ENCODE measurements around the gene LMX1B. TPM values are rescaled to one million over a fixed set of nuclear protein-coding genes. Genes with fewer than 3 reads are reported as not detected.

LMX1B gene
- total and polyA plus RNA-seq, 2 of the 4 experiments (the other 2 are of a cell fraction), result not detected

GRCh38 chr9:126564128-126564527 is 49.6 kb upstream of the LMX1B start:
- H3K14ac ChIP-seq (replicated peaks; ENCODE audit: low read depth, low read length), result no peak overlapping the region
- no peak overlapping the region for H3K18ac ChIP-seq (ENCODE audit: low read depth, low read length)
- H3K79me1 ChIP-seq (ENCODE audit: low read depth in 1 of 2, low read length in 2 of 2), result no peaks in the 10 kb centered on the region
- no peak overlapping the region for H3K4me2 ChIP-seq (ENCODE audit: low read depth, low read length)
- no peak overlapping the region for H2AFZ ChIP-seq (replicated peaks; ENCODE audit: low read length, poor library complexity)
- no peak overlapping the region for H3K23ac ChIP-seq (ENCODE audit: low read depth, low read length)
- no peak overlapping the region for H3K27ac ChIP-seq (ENCODE audit: insufficient read depth, low read length)
- H3K9me3 ChIP-seq (ENCODE audit: control insufficient read depth, insufficient read depth, low read length), result no peaks in the 10 kb centered on the region
- H4K8ac ChIP-seq (ENCODE audit: low read depth in 2 of 2, low read length in 2 of 2), result no peak overlapping the region
- DNase-seq (no peak), ATAC-seq (ENCODE audit: low read depth) (no peak)
- no TSS peak for BruUV-seq (replicated peaks)
- no peak overlapping the region for H2AK5ac ChIP-seq (ENCODE audit: low read depth, low read length)
- H3K9me1 ChIP-seq (ENCODE audit: insufficient read depth, low read length), result no peaks in the 10 kb centered on the region
- no peaks in the 10 kb centered on the region for H3K36me3 ChIP-seq (ENCODE audit: control insufficient read depth, insufficient read depth, low read length)
- intact Hi-C loops (cut with micrococcal nuclease) (no loop called here), dilution Hi-C loops (cut with HindIII; ENCODE audit: low sequenced_read_pairs, unreplicated experiment) (no loop called here), in situ Hi-C loops (cut with MboI; ENCODE audit: low sequenced_read_pairs) (no loop called here)
- no peak overlapping the region for H2BK20ac ChIP-seq (ENCODE audit: low read depth, low read length)
- no peak overlapping the region for H2BK15ac ChIP-seq (ENCODE audit: low read depth, low read length)
- ChIA-PET CTCF (no interaction called here), POLR2A (ENCODE audit: unreplicated experiment) (no interaction called here)
- H2BK120ac ChIP-seq (ENCODE audit: low read depth, low read length), result no peak overlapping the region
- WGBS, 2 experiments (ENCODE audit: extremely low coverage in 2 of 2, insufficient read length in 1 of 2), result 8% methylated on average over 5 of the region's 10 CpGs; no CpG with 5 or more reads in 1 of the 2 experiments
- H2AK9ac ChIP-seq (replicated peaks; ENCODE audit: low read depth, low read length, poor library complexity), result no peak overlapping the region
- peaks cover 48% of the 10 kb centered on the region for H3K27me3 ChIP-seq (ENCODE audit: control insufficient read depth, insufficient read depth, low read length)
- no peak overlapping the region for H2BK5ac ChIP-seq (ENCODE audit: low read depth, low read length, poor library complexity, severe bottlenecking)
- H3K4me3 ChIP-seq (ENCODE audit: insufficient read depth, low read depth, low read length), result no peak overlapping the region
- H4K20me1 ChIP-seq (ENCODE audit: insufficient read depth, low read length), result no peaks in the 10 kb centered on the region
- no peak overlapping the region for H4K5ac ChIP-seq (ENCODE audit: low read depth, low read length)
- no peak overlapping the region for H3K9ac ChIP-seq (ENCODE audit: low read depth, low read length)
- TF ChIP-seq NFE2L2 (IDR thresholded peaks at IDR 0.05; ENCODE audit: low read depth, low read length), result no peak
- TF ChIP-seq CHD1 (IDR thresholded peaks at IDR 0.05; ENCODE audit: low read depth, low read length), result no peak
- TF ChIP-seq, protein P1, sequence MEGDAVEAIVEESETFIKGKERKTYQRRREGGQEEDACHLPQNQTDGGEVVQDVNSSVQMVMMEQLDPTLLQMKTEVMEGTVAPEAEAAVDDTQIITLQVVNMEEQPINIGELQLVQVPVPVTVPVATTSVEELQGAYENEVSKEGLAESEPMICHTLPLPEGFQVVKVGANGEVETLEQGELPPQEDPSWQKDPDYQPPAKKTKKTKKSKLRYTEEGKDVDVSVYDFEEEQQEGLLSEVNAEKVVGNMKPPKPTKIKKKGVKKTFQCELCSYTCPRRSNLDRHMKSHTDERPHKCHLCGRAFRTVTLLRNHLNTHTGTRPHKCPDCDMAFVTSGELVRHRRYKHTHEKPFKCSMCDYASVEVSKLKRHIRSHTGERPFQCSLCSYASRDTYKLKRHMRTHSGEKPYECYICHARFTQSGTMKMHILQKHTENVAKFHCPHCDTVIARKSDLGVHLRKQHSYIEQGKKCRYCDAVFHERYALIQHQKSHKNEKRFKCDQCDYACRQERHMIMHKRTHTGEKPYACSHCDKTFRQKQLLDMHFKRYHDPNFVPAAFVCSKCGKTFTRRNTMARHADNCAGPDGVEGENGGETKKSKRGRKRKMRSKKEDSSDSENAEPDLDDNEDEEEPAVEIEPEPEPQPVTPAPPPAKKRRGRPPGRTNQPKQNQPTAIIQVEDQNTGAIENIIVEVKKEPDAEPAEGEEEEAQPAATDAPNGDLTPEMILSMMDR (conservative IDR thresholded peaks at IDR 0.05; ENCODE audit: low read depth, low read length), result no peak
- TF ChIP-seq, protein P2, sequence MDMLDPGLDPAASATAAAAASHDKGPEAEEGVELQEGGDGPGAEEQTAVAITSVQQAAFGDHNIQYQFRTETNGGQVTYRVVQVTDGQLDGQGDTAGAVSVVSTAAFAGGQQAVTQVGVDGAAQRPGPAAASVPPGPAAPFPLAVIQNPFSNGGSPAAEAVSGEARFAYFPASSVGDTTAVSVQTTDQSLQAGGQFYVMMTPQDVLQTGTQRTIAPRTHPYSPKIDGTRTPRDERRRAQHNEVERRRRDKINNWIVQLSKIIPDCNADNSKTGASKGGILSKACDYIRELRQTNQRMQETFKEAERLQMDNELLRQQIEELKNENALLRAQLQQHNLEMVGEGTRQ (IDR thresholded peaks at IDR 0.05; ENCODE audit: low read depth, low read length), result no peak
- TF ChIP-seq RAD21 (IDR thresholded peaks at IDR 0.05; ENCODE audit: low read length), result no peak
- no peak for TF ChIP-seq BHLHE40 (IDR thresholded peaks at IDR 0.05; ENCODE audit: low read depth, low read length)
- TF ChIP-seq MAFK (IDR thresholded peaks at IDR 0.05; ENCODE audit: low read depth, low read length), result no peak
- TF ChIP-seq CEBPB (IDR thresholded peaks at IDR 0.05; ENCODE audit: low read depth, low read length), result no peak
- no peak overlapping the region for H3K56ac ChIP-seq (ENCODE audit: extremely low read depth, insufficient read depth, low read length)
- H4K91ac ChIP-seq (ENCODE audit: insufficient read depth, low read depth, low read length), result no peak overlapping the region
- H3K4ac ChIP-seq (ENCODE audit: low read depth, low read length), result no peak overlapping the region
- H3K4me1 ChIP-seq (ENCODE audit: control insufficient read depth, insufficient read depth, low read length), result no peaks in the 10 kb centered on the region

Data from IMR-90 (cell line).